GM12873 (cell line): Measurements from ENCODE around the gene GAMT.
A peak's percentile ranks its signal among the peaks of the same experiment; 100 is the strongest.

Source experiments
- TF ChIP-seq, protein P1 (sequence below): IDR thresholded peaks from 2 replicates; pipeline ENCODE4 v1.5.1; 2012; ENCODE audit warnings: low read depth, mild to moderate bottlenecking, moderate library complexity, low read length, control low read depth; ENCODE audit not compliant: insufficient read depth; ENCODE audit errors: missing control alignments

The GAMT gene

GRCh38 chr19:1386945-1387683 is 14.2 kb downstream of the GAMT start:
- TF ChIP-seq, protein P1, sequence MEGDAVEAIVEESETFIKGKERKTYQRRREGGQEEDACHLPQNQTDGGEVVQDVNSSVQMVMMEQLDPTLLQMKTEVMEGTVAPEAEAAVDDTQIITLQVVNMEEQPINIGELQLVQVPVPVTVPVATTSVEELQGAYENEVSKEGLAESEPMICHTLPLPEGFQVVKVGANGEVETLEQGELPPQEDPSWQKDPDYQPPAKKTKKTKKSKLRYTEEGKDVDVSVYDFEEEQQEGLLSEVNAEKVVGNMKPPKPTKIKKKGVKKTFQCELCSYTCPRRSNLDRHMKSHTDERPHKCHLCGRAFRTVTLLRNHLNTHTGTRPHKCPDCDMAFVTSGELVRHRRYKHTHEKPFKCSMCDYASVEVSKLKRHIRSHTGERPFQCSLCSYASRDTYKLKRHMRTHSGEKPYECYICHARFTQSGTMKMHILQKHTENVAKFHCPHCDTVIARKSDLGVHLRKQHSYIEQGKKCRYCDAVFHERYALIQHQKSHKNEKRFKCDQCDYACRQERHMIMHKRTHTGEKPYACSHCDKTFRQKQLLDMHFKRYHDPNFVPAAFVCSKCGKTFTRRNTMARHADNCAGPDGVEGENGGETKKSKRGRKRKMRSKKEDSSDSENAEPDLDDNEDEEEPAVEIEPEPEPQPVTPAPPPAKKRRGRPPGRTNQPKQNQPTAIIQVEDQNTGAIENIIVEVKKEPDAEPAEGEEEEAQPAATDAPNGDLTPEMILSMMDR: no peak

DNA sequence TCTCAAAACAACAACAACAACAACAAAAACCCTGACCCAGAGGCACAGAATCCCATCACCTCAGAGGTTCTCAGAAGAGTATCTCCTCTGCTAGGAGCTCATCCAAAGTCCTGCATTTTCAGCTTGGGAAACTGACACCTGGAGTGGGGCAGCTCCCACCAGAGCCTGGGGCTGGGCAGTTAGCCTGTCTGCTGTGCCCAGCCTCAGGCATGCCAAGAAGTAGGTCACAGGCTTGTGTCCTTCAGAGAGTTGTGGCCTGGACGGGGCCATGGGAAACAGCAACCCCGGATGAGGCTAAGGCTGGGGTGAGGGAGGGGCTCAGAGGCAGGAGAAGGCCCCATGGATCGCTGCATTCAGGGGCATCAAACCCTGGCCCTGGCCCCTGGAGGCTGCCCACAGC is 15.5 kb downstream of the GAMT start:
- TF ChIP-seq, protein P1: no peak

DNA sequence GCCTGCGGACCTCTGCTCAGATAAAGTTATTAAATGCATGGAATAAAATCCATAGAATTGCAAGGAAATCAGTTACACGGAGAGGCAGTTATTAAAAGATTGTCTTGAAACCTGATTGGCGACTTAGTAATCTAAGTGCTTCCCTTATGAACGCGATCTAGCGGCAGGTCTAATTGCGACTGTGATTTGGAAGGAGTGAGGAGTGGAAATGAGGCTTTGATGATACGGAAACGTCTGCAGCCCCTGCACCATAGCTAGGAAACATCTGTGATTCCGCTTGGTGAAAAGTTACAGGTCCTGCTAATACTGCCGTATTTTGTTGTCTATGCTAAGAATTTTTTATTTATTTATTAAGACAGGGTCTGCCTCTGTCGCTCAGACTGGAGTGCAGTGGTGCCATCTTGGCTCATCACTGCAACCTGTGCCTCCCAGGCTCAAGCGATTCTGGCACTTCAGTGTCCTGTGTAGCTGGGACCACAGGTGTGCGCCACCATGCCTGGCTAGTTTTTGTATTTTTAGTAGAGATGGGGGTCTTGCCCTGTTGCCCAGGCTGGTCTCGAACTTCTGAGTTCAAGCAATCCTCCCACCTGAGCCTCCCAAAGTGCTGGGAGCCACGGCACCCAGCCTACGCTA is 16.7 kb downstream of the GAMT start:
- TF ChIP-seq, protein P1: no peak

GRCh38 chr19:1384085-1384462 is 17.3 kb downstream of the GAMT start:
- TF ChIP-seq, protein P1: no peak

- TF ChIP-seq, protein P1: peak; percentile 35
These were observed 17.8 kb downstream of the GAMT start, which contains the start of gene NDUFS7 for GRCh38 chr19:1383312-1384084. Gene NDUFS7, plus strand, starts transcription at chr19:1383907. Its CDS starts 20 bp downstream, at chr19:1383927.

- TF ChIP-seq, protein P1: no peak
These were observed 18.4 kb downstream of the GAMT start for GRCh38 chr19:1383017-1383311.

GRCh38 chr19:1382250-1382649 is 19.1 kb downstream of the GAMT start:
- TF ChIP-seq, protein P1: no peak
